ENCODE results near the gene USP15.
"Not testable (repeated sequence)": the region's sequence is repeated elsewhere in the genome, so short reads cannot be mapped to it uniquely, and the experiment has no call there.

The USP15 gene

DNA sequence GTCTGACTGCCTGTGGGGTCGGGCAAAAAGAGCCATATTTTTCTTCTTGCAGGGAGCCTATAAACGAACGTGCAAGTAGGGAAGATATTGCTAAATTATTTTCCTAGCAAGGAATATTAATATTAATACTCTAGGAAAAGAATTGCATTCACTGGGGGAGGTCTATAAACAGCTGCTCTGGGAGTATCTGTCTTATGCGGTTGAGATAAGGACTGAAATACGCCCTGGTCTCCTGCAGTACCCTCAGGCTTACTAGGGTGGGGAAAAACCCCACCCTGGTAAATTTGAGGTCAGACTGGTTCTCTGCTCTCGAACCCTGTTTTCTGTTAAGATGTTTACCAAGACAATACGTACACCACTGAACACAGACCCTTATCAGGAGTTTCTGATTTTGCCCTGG is 203.0 kb downstream of the USP15 start:
- DNase-seq: not testable (repeated sequence)
